Upper lobe of right lung (tissue), 1 donor: Measurements from ENCODE around the gene ZNF433. TPM values are rescaled to one million over a fixed set of nuclear protein-coding genes. Genes with fewer than 3 reads are reported as not detected.

Experiments
- ATAC-seq: fragments of 200-7000 bp; cut with Tn5 transposase; one replicate; pipeline ENCODE4 v1.9.1; 2020; ENCODE audit warnings: mild to moderate bottlenecking, moderate library complexity
- DNase-seq: peaks from one replicate; pipeline ENCODE4 v3.0.0-alpha.2; 2020
- H3K27ac ChIP-seq: fragments of 200-600 bp; one replicate; pipeline ENCODE4 v1.8.0; 2022
- H3K27me3 ChIP-seq: fragments of 200-600 bp; one replicate; pipeline ENCODE4 v1.8.0; 2022; ENCODE audit warnings: mild to moderate bottlenecking
- H3K36me3 ChIP-seq: fragments of 200-600 bp; one replicate; pipeline ENCODE4 v1.8.0; 2022
- H3K4me1 ChIP-seq: fragments of 200-600 bp; one replicate; pipeline ENCODE4 v1.8.0; 2022
- H3K4me3 ChIP-seq: fragments of 200-600 bp; one replicate; pipeline ENCODE4 v1.8.0; 2022; ENCODE audit warnings: mild to moderate bottlenecking
- H3K9me3 ChIP-seq: fragments of 200-600 bp; one replicate; pipeline ENCODE4 v1.8.0; 2022
- intact Hi-C: fragments of 100-400 bp; cut with DNase I; formaldehyde crosslinking; loops from one replicate; pipeline ENCODE4 v1.11.0; 2022
- total RNA-seq: library from RNA; stranded (reverse); fragmentation: NEBNext Ultra II Directional; extraction: Animal tissue kit (Norgen Biotek cat#: 25700); gene quantifications from one replicate; pipeline ENCODE4 v1.2.1, GENCODE V29; 2021
- TF ChIP-seq, protein P1 (sequence below): fragments of 200-600 bp; IDR thresholded peaks from one replicate; pipeline ENCODE4 v1.8.0; 2022; ENCODE audit warnings: antibody characterized with exemption
- donor health status: DM: no; HTN: yes; CAD: no; lungs with severe emphysema.

The ZNF433 gene
- total RNA-seq, 1 donor from 2014 or later = 5.1 TPM

DNA sequence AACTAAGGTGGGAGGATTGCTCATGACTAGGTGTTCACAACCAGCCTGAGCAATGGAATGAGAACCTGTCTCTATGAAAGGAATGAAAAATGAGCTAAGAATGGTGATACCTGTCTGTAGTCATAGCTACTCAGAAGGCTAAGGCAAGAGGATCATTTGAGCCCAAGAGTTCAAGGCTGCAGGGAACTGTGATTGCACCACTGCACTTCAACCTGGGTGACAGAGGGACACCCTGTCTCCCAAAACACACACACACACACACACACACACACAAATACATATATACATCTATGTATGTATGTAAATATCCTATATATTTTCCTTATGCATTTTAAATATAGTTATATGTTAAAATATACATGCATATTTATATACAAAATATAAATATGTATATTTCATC lies 7.4 kb upstream of the ZNF433 start:
- ATAC-seq = no peak
- H3K36me3 ChIP-seq = no peaks in the 10 kb centered on the region
- H3K27me3 ChIP-seq = no peaks in the 10 kb centered on the region

DNA sequence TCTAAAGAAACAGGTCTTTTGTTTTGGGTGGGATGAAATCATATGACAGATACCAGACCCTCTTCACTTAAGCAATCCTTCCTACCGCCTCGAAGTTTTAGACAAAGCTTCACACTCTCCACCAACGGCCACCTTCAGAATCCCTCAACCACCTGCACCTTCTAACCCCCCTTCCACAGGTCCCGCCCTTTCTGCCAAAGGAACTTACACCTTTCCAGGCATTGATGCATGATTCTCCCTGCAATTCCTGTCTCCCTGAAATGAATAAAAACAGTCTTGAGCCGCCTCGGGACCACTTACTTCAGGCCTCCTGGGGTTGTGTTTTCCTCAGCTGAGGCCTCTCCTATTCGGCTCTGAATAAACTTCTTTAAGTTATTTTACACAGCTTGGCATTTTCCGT lies 859 bp downstream of the ZNF433 start:
- Histone ChIP-seq H3K4me1 (peaks cover 7% of the 10 kb centered on the region), H3K27ac (peak overlapping the region; percentile 94), H3K4me3 (peak overlapping the region; percentile 92)

More for the DNA sequence above, 7.4 kb upstream of the ZNF433 start:
- H3K4me1 ChIP-seq = no peaks in the 10 kb centered on the region
- intact Hi-C loops = no loop called here
- H3K4me3 ChIP-seq = no peak overlapping the region
- TF ChIP-seq, protein P1, sequence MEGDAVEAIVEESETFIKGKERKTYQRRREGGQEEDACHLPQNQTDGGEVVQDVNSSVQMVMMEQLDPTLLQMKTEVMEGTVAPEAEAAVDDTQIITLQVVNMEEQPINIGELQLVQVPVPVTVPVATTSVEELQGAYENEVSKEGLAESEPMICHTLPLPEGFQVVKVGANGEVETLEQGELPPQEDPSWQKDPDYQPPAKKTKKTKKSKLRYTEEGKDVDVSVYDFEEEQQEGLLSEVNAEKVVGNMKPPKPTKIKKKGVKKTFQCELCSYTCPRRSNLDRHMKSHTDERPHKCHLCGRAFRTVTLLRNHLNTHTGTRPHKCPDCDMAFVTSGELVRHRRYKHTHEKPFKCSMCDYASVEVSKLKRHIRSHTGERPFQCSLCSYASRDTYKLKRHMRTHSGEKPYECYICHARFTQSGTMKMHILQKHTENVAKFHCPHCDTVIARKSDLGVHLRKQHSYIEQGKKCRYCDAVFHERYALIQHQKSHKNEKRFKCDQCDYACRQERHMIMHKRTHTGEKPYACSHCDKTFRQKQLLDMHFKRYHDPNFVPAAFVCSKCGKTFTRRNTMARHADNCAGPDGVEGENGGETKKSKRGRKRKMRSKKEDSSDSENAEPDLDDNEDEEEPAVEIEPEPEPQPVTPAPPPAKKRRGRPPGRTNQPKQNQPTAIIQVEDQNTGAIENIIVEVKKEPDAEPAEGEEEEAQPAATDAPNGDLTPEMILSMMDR = no peak
- H3K27ac ChIP-seq = no peak overlapping the region
- peaks cover 12% of the 10 kb centered on the region for H3K9me3 ChIP-seq
- DNase-seq = no peak

DNA sequence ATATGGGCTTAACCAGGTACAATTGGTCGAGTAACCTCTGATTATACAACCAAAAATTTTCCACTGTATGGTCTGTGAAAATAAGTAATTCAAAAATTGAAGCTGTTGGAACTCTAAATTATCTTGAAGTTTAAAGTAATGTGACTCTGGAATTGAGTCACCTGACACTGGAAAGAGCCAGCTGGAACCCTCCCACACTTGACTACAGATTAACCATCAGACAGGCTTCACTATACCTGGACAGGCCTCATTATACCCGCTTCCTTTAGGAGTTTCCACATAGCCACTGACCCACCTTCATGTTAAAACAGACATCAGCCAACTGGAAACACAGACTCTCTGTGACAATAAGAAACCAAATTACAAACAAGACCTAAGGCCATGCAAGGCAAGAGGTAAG lies 1.3 kb downstream of the ZNF433 start:
- no peak for DNase-seq
- Histone ChIP-seq H3K4me3 (peak overlapping the region; percentile 92), H3K36me3 (no peaks in the 10 kb centered on the region), H3K27me3 (no peaks in the 10 kb centered on the region), H3K9me3 (no peaks in the 10 kb centered on the region), H3K4me1 (peaks cover 7% of the 10 kb centered on the region), H3K27ac (no peak overlapping the region)
- TF ChIP-seq, protein P1 = no peak
- intact Hi-C loops = no loop called here
- ATAC-seq = no peak

More for the DNA sequence above, 859 bp downstream of the ZNF433 start:
- ATAC-seq (no peak), DNase-seq (no peak)
- Histone ChIP-seq H3K27me3 (no peaks in the 10 kb centered on the region), H3K9me3 (no peaks in the 10 kb centered on the region), H3K36me3 (no peaks in the 10 kb centered on the region)
- intact Hi-C loops = no loop called here
- TF ChIP-seq, protein P1 = no peak

DNA sequence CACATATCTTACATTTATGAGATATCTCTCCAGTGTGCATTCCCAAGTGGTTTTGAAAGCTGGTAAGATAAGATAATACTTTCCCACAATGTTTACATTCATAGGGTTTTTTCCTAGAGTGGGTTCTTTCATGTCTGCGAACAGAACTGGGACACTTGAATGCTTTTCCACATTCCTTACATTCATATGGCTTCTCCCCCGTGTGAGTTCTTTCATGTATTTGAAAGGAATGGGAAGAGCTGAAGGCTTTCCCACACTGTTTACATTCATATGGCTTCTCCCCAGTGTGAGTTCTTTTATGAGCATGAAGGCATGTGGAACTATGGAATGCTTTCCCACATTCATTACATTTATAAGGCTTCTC lies 19.7 kb downstream of the ZNF433 start:
- Histone ChIP-seq H3K27me3 (no peaks in the 10 kb centered on the region), H3K4me3 (no peak overlapping the region), H3K9me3 (peaks cover 38% of the 10 kb centered on the region), H3K4me1 (no peaks in the 10 kb centered on the region), H3K36me3 (peaks cover 25% of the 10 kb centered on the region), H3K27ac (no peak overlapping the region)
- ATAC-seq = no peak
- intact Hi-C loops = no loop called here
- DNase-seq = no peak
- TF ChIP-seq, protein P1 = no peak

DNA sequence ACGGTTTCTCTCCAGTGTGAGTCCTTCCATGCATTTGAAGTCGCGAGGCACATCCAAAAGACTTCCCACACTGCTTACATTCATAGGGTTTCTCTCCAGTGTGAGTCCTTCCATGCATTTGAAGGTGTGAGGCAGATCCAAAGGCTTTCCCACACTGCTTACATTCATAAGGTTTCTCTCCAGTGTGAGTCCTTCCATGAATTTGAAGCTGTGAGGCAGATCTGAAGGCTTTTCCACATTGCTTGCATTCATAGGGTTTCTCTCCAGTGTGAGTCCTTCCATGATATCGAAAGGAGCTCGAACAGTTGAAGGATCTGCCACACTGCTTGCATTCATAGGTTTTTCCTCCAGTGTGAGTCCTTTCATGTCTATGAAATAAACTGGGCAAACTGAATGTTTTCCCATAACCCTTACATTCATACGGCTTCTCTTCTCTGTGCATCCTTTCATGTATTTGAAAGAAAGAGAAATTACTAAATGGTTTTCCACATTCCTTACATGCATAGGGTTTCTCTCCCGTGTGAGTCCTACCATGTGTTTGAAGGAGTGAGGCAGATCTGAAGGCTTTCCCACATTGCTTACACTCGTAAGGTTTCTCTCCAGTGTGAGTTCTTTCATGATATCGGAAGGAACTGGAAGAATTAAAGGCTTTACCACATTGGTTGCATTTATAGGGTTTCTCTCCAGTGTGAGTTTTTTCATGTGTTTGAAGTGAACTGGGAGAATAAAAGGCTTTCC lies 20.3 kb downstream of the ZNF433 start:
- Histone ChIP-seq H3K4me1 (no peaks in the 10 kb centered on the region), H3K27me3 (no peaks in the 10 kb centered on the region), H3K4me3 (no peak overlapping the region), H3K27ac (no peak overlapping the region), H3K36me3 (peaks cover 25% of the 10 kb centered on the region), H3K9me3 (peaks cover 38% of the 10 kb centered on the region)
- DNase-seq (no peak), ATAC-seq (no peak)
- intact Hi-C loops = no loop called here
- TF ChIP-seq, protein P1 = no peak
